SIG-M5 treated with dmso at 0.1 percent for 504 hours (cell line): ENCODE data around the gene TSHZ3.

Source experiments
- DNase-seq: peaks from one replicate; lab custom pipeline; 2025; ENCODE audit not compliant: unreplicated experiment; lab: John Stamatoyannopoulos, UW

Gene TSHZ3

DNA sequence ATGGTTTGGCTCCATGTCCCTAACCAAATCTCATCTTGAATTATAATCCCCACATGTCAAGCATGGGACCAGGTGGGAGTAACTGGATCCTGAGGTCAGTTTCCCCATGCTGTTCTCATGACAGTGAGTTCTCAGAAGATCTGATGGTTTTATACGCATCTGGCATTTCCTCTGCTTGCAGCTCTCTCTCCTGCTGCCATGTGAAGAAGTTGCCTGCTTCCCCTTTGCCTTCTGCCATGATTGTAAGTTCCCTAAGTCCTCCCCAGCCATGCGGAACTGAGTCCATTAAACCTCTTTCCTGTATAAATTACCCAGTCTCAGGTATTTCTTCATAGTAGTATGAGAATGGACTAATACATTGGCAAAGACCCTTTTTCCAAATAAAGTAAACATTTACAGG, 96.8 kb downstream of the TSHZ3 start:
- DNase-seq: no peak

DNA sequence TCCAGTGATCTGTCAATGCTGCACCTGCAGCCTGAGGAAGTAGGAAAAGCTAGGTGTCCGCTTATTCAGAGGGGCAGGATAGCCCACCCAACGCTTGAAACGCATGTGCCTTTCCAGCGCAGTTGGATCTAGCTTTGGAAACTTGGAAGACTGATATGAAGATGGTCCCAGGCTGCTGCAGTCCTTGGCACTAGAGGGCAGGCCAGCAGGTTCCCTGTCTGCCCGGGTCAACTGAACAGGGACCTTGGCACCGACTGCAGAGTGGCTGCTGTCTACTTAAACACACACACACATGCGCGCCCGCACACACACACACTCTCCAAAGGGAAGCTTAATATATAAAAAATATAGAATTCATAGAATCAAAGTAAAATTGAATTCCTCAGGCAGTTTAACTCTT, 100.0 kb downstream of the TSHZ3 start:
- no peak for DNase-seq

DNA sequence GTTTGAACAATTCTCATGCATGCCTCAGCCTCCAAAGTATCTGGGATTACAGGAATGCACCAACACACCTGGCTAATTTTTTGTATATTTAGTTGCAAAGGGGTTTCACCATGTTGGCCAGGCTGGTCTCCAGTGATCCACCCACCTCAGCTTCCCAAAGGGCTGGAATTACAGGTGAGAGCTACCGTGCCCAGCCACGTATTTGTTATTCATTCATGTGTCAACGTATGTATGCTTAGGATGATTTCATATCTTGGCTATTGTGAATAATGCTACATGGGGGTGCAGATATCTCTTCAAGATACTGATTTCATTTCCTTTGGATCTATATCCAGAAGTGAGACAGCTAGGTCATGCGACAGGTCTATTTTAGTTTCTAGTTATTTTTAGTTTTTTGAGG, 113.4 kb downstream of the TSHZ3 start:
- DNase-seq: no peak

DNA sequence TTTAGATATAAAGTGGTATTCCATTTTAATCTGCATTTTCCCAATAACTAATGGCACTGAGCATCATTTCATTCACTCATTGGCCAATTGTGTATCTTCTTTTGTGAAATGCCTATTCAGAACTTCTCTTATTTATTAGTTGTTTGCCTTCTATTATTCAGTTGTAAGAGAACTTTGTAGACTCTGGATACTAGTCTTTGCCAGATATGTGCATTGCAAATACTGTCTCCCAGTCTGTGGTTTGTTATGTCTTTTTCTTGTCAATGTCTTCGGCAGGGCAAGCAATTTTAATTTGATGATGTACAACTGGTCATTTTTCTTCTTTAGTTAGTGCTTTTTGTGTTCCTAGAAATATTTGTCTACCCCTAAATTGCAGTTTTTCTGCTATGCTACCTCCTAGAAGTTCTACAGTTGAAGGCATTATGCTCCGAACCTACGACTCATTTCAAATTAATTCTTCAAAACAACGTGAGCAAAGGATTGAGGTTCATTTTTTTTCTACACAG, 115.9 kb downstream of the TSHZ3 start:
- no peak for DNase-seq

DNA sequence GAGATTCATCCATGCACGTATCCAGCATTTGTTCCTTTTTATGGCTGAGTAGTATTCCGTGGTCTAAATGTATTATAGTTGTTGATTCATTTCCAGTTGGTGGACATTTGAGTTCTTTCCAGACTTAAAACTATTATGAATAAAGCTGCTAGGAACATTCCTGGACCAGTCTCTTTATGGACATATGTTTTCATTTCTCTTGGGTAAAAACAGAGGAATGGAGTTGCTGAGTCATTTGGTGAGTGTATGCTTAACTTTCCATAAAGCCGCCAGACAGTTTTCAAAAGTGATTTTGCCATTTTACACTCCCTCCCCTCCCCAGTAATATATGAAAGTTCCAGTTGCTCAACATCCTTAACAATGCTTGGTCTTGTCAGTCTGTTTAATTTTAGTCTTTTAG, 116.4 kb downstream of the TSHZ3 start:
- no peak for DNase-seq

DNA sequence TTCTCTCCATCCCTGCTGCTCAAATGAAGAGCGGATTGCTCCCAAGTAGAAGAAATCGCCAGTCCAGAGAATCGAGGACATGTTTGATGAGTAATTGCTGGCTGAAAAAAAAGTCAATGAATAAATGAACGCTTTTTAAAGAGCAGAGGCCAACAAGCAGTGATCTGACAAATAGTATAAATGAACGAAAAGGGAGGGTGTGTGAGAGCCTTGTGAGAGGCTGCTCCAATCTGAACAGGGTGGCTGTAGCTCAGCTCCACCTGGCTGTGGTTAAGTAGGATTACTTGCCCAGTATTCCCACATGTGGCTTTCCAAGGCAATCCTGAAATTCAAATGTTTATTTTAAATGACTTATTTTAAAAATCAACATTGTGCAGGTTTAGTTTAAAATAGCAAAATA, 117.1 kb downstream of the TSHZ3 start:
- no peak for DNase-seq

DNA sequence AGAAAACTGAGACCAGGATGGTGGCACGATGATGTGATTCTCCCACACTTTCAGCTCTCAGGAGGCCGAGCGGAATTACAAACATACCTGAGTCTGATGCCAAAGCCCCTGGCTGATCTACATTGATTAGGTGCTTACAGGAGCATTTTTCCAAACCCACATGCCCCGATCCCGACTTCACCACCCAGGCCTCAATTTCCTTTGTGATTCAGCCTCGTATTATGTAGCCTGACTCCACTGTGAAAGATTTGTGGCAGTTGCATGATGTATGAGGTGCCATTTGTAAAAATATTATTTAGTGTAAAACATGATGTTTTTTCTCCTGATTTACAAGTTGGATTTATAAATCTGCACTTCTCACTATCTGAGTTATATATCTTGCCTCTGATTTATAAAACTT, 118.0 kb downstream of the TSHZ3 start:
- DNase-seq: no peak

DNA sequence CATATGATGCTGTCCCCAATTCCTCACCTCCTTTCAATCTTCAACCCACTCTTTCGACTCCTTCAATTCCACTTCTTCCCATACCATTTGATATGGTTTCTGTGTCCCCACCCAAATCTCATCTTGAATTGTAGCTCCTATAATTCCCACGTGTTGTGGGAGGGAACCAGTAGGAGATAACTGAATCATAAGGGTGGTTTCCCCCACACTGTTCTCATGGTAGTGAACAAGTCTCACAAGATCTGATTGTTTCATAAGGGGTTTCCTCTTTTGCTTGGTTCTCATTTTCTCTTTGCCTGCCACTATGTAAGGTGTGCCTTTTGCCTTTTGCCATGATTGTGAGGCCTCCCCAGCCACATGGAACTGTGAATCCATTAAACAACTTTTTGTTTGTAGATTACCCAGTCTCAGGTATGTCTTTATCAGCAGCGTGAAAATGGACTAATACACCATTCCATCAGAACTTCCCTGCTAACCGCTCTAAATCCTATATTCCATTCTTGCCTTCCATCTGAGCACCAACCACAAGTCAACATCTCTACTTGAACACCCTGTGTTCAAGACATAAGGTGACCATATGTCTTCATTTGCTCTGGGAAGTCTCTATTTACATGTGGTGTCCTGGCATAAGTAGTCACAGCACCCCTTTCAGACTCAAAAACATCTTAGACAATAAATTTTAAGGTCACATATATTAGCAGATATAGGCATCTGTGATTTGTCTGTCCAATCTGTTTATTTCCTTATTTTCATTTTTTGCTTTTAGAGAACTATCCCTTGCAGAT, 122.9 kb downstream of the TSHZ3 start:
- DNase-seq: no peak
